ENCODE measurements around the gene AEN.

Gene AEN

DNA sequence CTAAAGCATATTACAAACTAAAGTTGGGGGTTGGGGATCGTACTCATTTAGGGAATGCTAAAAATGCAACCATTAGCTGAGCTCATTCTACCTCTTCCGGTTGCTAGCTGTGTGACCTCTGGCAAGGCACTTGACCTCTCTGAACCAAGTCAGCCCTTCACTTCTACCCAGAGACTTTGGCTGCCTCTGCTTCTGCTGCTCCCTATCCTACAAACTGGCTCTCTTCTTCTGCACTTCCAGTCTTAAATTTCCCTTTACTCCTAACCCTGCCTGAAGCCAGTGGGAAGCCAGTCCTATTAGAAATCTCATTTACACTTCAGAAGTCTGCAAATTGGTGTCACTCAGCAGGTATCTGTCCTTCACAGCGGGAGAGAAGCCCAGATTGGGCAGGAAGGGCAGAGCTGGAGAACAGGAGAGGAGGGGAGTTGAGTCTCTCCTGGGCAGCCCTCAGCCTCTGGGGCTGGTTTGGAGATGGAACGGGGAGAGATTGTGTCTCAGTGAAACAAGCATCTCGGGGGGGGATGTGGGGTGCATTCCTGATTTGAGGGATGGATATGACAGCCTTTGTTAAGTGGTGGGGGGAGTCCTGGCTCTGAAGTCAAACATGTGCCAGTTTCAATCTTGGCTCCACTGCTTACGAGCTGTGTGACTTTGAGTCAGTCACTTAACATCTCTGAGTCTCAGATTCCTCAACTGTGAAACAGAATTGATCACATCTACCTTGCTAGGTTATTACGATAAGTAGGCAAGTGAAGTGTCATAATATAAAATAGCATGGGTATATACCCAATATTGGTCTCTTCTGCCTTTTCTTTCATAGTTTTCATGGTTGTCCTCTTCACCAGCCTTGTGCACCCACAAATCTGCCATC is 7.8 kb upstream of the AEN start:
- no peak for DNase-seq (ENCODE audit: low read depth in 2 of 2)

DNA sequence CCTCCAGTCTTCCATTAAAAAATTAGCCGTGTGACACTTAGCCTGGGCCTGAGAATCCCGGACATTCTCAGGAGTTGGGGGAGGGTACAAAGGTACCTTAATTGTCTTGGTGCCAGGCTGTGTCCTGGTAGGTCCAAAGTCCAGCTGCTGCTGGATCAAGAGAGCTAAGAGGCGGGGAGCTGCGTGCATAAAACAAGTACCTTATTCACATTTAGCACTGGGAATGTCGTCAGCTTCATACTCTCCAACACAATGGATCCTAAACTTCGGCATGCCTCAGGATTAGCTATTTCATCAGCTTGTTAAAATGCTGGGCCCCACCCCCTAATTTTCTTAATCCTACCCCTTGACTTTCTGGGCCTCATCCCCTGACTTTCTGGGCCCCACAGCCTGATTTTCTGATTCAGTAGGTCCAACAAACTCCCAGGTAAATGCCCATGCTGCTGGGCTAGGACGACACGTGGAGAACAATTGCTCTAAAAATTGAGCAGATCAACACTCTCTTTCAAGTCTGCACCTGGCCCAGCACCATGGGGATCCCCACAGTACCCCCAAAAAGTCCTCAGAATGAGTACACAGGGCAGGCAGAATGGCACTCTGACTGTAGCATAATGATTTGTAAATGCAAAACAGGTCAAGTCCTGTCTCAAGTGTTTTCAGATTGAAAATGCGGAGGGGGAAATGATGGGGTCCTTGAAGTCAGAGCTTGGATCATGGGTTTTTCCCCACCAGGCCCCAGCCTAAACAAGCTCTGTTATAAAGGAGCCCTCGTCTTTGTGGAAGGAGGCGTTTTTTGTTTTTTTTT is 5.6 kb upstream of the AEN start:
- no peak for DNase-seq (ENCODE audit: low read depth in 2 of 2)

DNA sequence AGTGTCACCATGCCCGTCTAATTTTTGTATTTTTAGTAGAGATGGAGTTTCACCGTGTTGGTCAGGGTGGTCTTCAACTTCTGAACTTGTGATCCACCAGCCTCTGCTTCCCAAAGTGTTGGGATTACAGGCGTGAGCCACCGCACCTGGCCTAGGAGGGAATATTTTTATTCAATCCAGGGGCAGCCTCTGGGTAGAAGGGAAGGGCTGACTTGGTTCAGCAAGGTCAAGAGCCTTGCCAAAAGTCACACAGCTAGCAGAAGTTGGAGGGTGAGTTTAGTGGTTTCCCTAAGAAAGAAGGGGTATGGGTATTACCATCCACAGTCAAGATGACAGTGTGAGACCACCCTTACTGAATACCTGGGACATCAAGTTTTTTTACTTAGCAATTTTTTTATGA is 4.9 kb upstream of the AEN start:
- no peak for DNase-seq (ENCODE audit: low read depth in 2 of 2)

DNA sequence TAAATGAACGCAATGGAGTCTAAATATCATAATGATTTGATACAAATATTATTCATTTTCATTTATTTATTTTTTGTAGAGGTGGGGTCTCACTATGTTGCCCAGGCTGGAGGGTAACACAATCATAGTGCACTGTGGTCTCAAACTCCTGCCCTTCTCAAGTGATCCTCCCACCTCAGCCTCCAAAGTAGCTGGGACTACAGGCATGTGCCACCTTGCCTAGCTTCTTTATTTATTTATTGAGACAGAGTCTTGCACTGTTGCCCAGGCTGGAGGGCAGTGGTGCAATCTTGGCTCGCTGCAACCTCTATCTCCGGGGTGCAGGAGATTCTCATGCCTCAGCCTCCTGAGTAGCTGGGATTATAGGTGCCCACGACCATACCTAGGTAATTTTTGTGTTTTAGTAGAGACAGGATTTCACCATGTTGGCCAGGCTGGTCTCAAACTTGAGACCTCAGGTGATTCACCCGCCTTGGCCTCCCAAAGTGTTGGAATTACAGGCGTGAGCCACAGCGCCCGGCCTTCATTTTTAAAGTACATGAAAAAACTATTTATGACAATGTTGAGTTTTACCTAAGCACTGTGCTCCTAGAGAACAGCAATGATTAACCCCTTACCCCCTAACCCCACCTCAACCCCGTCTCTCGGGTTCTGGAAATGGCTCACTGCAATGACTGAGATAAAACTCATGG is 4.0 kb upstream of the AEN start:
- no peak for DNase-seq (ENCODE audit: low read depth in 2 of 2)

DNA sequence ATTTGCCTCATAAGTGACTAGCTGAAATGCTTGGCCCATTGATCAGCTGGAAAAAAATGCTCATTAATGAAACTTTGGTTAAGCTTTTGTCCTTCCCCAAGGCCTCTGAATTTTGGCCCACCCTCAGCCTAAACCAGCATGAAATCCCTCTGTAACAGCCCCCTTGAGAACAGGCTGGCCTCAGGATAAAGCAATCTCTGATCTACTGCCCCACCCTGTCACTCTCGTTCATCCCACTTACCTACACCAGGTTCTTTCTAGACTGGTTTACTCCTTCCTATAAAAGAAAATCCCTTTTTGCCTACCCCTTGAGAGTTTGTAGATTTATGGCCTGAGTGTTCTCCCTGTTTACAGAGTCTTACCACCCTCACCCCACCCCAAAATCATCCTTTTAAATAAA is 3.4 kb upstream of the AEN start:
- DNase-seq (ENCODE audit: low read depth in 2 of 2), result no peak

DNA sequence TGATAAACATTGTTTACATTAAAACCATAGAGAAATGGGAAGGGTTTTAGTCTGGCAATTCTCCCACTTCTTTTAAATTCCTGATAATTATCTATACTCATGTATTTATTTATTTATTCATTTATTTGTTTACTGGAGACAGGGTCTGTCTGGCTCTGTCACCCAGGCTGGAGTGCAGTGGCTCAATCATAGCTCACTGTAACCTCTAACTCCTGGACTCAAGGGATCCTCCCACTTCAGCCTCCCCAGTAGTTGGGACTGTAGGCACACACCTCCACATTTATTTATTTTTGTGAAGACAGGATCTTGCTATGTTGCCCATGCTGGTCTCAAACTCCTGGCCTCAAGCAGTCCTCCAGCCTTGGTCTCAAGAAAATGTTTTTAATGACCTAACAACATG is 2.5 kb upstream of the AEN start:
- no peak for DNase-seq (ENCODE audit: low read depth in 2 of 2)

DNA sequence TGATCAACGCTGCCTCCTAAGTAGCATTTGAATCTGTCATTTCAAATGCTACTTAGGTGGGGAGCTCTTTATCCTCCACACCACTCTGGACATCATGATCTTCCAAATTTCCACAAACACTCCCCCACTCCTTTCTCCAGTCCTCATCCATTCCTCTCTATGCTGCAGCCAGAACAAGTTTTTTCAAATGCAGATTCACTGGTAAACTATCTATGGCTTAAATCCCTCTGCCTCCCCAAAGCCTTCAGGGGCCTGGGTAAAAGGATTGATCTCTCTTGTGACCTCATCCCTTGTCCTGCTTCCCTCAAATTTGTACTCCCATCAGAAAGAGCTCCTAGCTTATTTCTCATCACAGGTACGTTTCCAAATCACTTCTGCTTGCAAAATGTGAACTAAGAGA is 1.3 kb upstream of the AEN start:
- no peak for DNase-seq (ENCODE audit: low read depth in 2 of 2)

DNA sequence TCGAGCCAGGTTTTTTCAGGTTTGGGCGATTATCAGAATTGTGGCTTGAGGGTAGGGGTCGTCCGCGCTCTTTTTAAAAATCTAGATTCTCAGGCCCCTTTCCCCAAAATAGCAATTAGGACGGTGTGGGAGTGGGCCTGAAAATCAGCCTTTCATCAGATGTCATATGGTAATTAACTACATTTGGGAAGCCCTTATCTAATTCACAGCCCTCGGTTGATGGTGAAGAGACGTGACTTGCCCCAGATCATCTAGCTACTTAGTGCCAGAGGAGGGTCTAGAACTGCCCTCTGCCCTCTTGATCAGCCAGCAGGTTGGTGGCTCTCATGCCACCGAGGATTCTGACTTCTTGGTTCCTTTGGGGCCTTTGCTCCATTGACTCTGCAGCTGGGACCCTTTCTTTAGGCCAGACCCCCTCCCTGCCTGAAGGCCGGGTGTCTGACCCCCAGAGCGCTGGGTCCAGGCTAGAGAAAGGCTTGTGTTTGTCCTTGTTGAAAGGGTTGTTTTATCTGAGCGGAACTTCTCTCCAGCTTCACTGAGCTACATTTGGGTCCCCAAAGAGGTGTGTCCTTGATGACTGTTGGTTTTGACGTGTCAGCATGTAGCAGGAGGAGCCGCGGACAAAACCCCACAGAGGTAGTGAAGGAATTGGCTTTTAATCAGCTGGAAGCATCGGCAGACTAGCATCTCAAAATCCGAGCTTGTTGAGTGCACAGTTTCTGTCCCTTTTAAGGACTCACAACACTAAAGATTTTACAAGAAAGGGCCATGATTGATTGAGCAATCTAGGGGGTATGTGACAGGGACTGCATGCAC is 857 bp downstream of the AEN start:
- no peak for DNase-seq (ENCODE audit: low read depth in 2 of 2)

DNA sequence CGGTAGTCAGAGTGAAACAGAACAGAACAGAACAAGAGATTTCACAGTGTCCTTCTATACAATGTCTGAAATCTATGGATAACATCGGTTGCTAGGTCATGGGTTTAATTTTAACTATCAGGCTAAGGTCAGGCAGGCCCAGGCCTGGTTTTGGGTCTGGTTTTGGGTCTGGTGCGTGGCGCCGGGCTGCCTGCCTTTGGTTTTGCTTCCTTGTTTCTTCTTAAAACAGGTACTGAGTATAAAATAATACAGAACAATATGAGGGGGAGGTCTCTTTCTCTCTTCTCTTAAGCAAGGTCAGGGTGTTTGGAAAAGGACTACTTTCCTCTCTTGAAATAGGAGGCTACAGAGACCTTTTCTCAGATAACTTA is 1.4 kb downstream of the AEN start:
- no peak for DNase-seq (ENCODE audit: low read depth in 2 of 2)

DNA sequence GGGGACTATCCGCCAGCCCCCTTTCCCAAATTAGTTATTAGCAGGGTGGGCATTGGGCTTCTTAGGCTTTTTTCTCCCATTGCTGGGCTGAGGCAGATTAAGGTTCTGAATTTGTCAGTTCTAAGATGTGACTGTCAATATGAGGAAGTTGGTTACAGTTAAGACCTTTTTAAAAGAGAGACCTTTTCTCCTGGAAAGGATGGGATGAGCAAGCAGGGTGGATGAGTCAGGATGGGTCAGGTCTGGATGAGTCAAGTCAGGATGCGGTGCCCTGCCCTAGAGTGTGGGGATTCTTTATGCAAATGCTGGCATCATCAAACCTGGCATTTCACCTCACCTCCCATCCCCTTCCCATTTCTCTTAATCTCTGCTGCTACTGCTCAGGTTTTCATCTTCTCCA is 1.9 kb downstream of the AEN start:
- no peak for DNase-seq (ENCODE audit: low read depth in 2 of 2)

DNA sequence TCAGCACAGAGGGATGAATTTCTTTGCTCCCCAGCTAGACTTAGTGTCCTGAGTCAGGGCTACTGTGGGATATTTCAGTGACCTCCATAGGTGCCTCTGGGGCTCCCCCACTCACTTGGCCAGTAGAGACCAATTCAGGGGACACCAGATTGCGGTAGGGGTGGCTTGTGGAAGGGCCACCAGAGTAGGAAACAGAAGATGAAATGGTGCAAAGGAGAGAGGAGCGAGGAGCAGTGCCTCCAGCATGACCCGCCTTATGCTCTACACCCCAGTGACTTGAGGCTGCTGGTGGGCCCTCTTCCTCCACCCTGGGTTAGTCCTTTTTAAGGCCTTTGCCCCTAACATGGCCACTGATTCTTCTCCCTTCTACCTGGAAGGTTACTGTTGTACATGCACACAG is 2.5 kb downstream of the AEN start:
- DNase-seq (ENCODE audit: low read depth in 2 of 2), result no peak

DNA sequence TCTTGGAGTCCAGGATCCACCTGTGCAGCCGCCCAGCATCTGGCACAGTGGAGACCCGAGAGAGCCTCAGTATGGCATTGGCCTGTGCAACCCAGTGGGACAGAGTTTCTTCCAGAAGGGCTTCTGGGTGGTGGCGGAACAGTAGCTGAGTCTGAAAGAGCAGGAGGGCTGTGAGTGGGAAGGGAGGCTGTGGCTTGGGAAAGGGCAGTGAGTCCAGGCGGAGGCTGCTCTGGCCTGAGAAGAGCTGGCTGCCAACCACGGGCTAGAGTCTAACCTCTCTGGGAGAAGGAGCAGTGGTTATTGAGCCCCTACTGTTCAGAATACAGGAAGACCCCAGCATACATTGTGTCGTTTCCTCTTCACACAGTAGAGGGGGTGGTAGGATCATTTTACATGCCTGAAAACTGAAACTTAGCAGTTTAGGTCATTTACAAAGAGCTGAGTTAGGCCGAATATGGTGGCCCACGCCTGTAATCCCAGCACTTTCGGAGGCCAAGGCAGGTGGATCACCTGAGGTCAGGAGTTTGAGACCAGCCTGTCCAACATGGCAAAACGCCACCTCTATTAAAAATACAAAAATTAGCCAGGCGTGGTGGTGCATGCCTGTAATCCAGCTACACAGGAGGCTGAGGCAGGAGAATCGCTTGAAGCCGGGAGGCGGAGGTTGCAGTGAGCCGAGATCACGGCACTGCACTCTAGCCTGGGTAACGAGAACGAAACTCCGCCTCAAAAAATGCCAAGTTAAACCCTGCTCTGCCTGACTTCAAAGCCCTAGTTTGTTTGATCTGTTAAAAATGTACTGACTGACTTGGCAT is 3.2 kb downstream of the AEN start:
- DNase-seq (ENCODE audit: low read depth in 2 of 2), result no peak

DNA sequence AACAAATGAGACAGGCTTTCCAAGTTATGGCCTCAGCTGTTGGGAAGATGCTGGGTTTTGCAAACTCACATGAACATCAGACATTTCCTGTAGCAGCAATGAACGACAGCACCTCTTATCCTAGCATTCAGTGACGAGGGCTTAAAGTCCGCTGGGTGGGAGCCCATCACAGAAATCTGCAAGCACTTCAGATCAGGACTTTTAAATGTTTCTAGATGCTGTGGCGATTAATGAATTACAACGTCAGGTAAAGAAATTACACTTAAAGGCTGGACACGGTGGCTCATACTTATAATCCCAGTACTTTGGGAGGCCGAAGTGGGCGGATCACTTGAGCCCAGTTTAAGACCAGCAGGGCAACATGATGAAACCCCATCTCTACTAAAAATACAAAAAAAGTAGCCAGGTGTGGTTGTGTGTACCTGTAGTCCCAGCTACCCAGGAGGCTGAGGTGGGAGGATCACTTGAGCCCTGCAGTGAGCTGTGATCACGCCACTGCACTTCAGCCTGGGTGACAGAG is 3.9 kb downstream of the AEN start:
- no peak for DNase-seq (ENCODE audit: low read depth in 2 of 2)

DNA sequence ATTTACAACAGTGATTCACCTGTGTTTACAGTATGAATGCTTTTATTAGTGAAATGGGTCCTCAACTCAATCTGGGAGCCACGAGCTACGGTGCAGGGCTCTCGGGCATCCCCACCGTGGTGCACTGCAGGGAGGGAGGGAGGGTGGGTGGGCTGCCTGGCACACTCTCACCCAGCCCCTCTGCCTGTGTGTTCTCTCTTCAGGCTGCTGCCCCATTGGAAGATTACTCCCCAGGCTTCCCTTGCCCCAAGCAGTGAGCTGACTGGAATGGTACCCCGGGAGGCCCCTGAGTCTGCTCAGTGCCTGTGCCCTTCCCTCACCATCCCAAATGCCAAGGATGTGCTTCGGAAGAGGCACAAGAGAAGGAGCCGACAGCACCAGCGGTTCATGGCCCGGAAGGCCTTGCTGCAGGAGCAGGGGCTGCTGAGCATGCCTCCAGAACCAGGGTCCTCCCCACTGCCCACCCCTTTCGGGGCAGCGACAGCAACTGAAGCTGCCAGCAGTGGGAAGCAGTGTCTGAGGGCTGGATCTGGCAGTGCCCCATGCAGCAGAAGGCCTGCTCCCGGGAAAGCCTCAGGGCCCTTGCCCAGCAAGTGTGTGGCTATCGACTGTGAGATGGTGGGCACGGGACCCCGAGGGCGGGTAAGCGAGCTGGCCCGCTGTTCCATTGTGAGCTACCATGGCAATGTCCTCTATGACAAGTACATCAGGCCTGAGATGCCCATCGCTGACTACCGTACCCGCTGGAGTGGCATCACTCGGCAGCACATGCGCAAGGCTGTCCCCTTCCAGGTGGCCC is 5.0 kb downstream of the AEN start:
- DNase-seq (ENCODE audit: low read depth in 2 of 2), result no peak

DNA sequence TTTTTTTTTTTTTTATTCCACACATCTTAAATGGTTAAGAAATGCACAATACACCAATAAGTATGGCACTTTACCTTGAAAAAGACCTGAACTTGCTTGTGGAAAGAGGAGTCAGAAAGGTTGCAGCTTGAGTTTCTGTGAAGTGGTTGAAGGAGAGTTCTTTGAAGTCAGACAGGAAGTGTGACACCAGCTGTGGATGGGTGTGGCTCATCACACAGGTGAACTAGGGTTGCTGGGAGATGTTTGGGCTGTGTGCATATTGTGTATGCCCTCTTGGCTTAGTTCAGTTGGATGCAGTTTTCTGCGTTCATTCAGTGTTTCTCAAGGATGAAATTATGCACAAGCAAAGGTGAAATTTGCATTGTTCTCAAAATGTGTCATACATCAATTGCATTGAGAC is 6.3 kb downstream of the AEN start:
- peak in 1 of 2 donors; percentile 47 for DNase-seq (ENCODE audit: low read depth in 2 of 2)

DNA sequence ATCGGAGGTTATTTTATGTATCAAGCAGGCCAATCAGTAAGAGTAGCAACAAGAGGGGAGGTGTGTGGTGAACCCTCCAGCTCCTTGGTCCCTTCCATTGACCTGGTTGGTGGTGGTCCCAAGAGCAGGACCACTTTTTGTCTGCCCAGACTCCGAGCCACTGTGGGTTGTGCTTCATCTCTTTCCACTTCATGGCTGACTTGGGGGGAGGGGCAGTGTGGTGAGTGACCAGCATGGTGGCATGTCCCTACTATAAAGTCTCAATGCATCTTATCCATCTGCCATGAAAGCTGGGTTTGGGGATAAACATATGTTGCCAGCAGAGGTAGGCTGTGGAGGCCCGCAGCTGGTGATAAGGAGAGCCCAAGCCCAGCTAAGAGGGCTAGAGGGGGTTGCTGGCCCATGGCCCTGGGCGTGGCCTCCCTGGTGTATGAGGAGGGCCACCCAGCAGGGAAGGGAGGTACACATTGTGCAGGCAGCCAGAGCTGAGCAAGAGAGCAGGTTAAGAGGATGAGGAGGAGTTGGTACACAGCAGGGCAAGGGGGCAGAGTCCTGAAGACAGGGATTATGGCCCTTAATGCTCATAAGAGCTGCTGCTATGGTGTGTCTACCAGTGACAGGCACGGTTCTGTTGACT is 7.0 kb downstream of the AEN start:
- DNase-seq (ENCODE audit: low read depth in 2 of 2), result no peak

DNA sequence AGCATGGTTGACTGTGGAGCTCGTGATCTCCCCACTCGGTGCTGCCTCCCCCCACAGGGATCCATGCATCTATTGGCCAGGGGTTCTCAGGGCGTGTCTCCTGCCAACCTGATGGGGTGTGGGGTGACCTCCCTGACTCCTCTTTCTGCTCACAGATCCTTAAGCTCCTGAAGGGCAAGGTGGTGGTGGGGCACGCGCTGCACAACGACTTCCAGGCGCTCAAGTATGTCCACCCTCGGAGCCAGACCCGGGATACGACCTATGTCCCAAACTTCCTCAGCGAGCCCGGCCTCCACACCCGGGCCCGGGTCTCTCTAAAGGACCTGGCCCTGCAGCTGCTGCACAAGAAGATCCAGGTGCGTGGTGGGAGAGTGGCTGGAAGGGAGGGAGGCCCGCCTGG is 7.9 kb downstream of the AEN start:
- no peak for DNase-seq (ENCODE audit: low read depth in 2 of 2)

DNA sequence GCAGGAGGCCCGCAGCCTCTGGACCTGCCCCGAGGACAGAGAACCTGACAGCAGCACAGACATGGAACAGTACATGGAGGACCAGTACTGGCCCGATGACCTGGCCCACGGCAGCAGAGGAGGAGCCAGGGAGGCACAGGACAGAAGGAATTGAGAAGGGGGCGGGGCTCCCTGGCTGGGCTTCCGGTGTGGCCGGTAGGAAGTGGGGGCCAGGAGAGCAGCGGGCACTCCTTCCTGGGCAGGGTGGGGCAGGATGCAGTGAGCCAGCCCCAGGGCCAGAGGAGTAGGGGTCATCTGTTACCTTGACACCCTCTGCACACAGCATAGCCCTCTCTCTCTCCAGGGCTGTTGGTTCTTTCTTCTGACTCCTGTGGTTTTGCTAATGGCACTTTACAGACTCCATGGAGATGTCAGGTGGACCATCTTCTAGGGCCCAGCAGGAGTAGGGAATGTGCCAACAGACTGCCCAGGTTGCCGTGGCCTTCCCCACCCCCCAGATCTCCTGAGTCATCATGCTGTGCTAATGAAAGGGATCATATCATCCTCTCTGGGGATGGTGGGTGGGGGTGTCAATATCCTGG is 9.1 kb downstream of the AEN start:
- no peak for DNase-seq (ENCODE audit: low read depth in 2 of 2)

Data from activated CD8-positive, alpha-beta memory T cell treated with anti-CD3 and anti-CD28 coated beads for 4 hours (primary cell).